ENCODE measurements around the gene SLC16A10.
A peak's percentile ranks its signal among the peaks of the same experiment; 100 is the strongest.

The SLC16A10 gene

DNA sequence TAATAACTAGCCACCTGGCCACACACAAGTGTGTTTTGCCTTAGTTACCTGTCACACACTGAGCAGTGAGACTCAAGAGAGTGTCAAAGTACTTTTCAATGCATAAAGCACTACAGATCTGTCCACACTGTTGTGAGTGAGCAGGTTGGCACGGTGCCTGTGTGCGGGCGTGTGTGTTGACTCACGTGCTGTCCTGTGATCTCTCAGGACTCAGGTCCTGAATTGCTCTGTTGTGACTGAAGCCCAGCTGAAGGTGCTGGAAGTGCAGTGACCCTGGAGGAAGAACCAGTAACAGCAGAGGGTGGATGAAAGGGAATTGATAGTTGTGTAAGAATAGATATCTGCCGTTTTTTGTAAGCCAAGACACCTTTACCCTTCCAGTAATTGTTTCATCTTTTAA lies 18.3 kb downstream of the SLC16A10 start:
- Histone ChIP-seq H3K4me3 (ENCODE audit: low read depth, low read length) (no peak overlapping the region), H3K27me3 (replicated peaks) (peaks cover 1% of the 10 kb centered on the region), H3K36me3 (replicated peaks) (no peaks in the 10 kb centered on the region), H3K27ac (no peak overlapping the region)
- in situ Hi-C loops (cut with HindIII; ENCODE audit: low pct_ligation_motif_present, low sequenced_read_pairs), result no loop called here
- no peak for DNase-seq
- no peak for TF ChIP-seq CTCF (IDR thresholded peaks at IDR 0.05; ENCODE audit: low read depth, low read length, missing control alignments)

GRCh38 chr6:111107589-111107988 lies 20.3 kb downstream of the SLC16A10 start:
- no peak for DNase-seq
- TF ChIP-seq CTCF (IDR thresholded peaks at IDR 0.05; ENCODE audit: low read depth, low read length, missing control alignments), result no peak
- Histone ChIP-seq H3K27me3 (replicated peaks) (peaks cover 1% of the 10 kb centered on the region), H3K27ac (no peak overlapping the region), H3K36me3 (replicated peaks) (no peaks in the 10 kb centered on the region), H3K4me3 (ENCODE audit: low read depth, low read length) (no peak overlapping the region)
- in situ Hi-C loops (cut with HindIII; ENCODE audit: low pct_ligation_motif_present, low sequenced_read_pairs), result no loop called here

DNA sequence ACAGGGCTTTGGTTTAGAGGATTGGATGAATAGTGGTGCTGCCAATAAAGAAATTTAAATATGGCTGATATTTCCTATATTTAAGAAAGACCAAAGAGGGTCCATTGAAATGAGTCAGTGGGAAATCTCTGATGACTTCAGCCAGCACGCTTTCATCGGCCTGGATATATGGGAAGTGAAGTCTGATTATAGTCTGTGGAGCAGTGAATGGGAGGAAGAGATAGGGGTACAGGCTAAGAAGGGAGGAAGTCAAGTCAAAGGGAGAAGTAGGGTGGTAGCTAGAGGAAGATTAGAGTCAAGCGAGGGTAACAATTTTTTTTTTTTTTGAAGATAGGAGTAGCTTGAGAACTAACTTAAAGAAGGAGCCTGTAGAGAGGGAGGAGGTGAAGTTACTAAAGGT lies 22.7 kb downstream of the SLC16A10 start:
- no peak for DNase-seq
- peaks cover 1% of the 10 kb centered on the region for H3K27me3 ChIP-seq (replicated peaks)
- in situ Hi-C loops (cut with HindIII; ENCODE audit: low pct_ligation_motif_present, low sequenced_read_pairs), result no loop called here
- H3K36me3 ChIP-seq (replicated peaks), result no peaks in the 10 kb centered on the region
- no peak overlapping the region for H3K4me3 ChIP-seq (ENCODE audit: low read depth, low read length)
- no peak for TF ChIP-seq CTCF (IDR thresholded peaks at IDR 0.05; ENCODE audit: low read depth, low read length, missing control alignments)
- no peak overlapping the region for H3K27ac ChIP-seq

DNA sequence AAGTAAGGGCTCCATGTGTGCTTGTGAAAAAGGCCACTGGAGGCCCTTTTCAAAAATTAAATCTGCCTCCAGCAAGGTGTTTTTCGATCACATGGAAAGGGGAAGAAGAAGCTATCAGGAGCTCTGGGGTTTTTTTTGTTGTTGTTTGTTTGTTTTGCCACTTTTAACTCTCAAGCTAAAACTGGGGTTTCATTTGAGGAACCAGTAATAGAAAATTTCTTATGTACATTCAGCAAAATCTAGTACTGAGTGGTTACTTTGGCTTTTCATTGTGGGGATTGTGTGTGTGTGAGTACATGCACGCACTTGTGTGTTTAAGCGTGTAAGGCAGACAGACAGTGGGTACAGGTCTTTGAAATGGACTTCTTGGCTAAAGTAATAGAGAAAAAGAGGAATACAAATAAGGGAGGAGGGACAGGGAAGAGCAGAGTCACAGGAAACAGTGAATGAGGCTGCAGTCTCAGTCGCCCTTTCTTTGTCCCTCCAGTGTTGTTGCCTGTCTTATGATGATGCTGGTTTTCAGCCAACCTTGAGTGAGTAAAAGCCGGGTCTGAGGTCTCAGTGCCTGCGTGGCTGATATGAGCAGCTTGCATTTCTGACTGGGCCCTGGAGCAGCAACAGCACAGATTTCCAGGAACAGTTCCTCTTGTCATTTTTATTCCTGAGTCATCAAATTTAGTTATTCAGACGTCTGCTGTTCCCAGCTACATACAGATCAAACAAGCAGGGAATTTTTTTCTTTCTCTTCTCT lies 26.2 kb downstream of the SLC16A10 start:
- in situ Hi-C loops (cut with HindIII; ENCODE audit: low pct_ligation_motif_present, low sequenced_read_pairs), result no loop called here
- Histone ChIP-seq H3K27me3 (replicated peaks) (no peaks in the 10 kb centered on the region), H3K4me3 (ENCODE audit: low read depth, low read length) (no peak overlapping the region), H3K27ac (peak overlapping the region; percentile 32), H3K36me3 (replicated peaks) (no peaks in the 10 kb centered on the region)
- peak; percentile 81 for DNase-seq
- no peak for TF ChIP-seq CTCF (IDR thresholded peaks at IDR 0.05; ENCODE audit: low read depth, low read length, missing control alignments)

DNA sequence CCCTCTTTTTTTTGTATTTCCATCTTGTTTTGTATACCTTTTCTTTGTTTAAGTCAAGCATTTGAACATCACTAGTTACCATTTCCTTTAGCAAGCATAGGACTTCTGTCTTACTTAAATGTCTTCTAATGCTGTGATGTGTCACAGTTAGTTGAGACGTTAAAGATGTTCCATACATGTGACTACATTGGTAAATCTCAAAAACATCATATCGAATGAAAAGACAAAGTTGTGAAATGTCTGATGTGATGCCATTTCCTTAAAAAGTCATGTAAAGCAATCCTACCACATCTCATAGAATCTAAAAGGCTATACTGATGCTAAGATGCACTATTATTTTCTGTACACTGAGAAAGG lies 26.8 kb downstream of the SLC16A10 start:
- H3K4me3 ChIP-seq (ENCODE audit: low read depth, low read length), result no peak overlapping the region
- H3K27ac ChIP-seq, result peak overlapping the region; percentile 32
- no peak for DNase-seq
- in situ Hi-C loops (cut with HindIII; ENCODE audit: low pct_ligation_motif_present, low sequenced_read_pairs), result no loop called here
- no peaks in the 10 kb centered on the region for H3K27me3 ChIP-seq (replicated peaks)
- TF ChIP-seq CTCF (IDR thresholded peaks at IDR 0.05; ENCODE audit: low read depth, low read length, missing control alignments), result no peak
- no peaks in the 10 kb centered on the region for H3K36me3 ChIP-seq (replicated peaks)

- H3K36me3 ChIP-seq (replicated peaks), result no peaks in the 10 kb centered on the region
- no peak for TF ChIP-seq CTCF (IDR thresholded peaks at IDR 0.05; ENCODE audit: low read depth, low read length, missing control alignments)
- H3K4me3 ChIP-seq (ENCODE audit: low read depth, low read length), result no peak overlapping the region
- peak overlapping the region; percentile 32 for H3K27ac ChIP-seq
- in situ Hi-C loops (cut with HindIII; ENCODE audit: low pct_ligation_motif_present, low sequenced_read_pairs), result no loop called here
- H3K27me3 ChIP-seq (replicated peaks), result no peaks in the 10 kb centered on the region
- DNase-seq, result no peak
These were observed 27.2 kb downstream of the SLC16A10 start for GRCh38 chr6:111114482-111114881.

Measured in brain microvascular endothelial cell (primary cell).